Pancreas (tissue), 10 donors: Measurements from ENCODE around the gene NXPE4. TPM values are rescaled to one million over a fixed set of nuclear protein-coding genes. Genes with fewer than 3 reads are reported as not detected.
"Not testable (repeated sequence)": the region's sequence is repeated elsewhere in the genome, so short reads cannot be mapped to it uniquely, and the experiment has no call there.

ENCODE experiments used
- ATAC-seq, 4 donors: fragments of 200-7000 bp; cut with Tn5 transposase; one replicate each; pipeline versions ENCODE4 v1.8.0 to v1.9.1; 2020; ENCODE audit warnings: mild to moderate bottlenecking in 4 of 4, moderate library complexity in 4 of 4
- DNase-seq, 6 donors: peaks; one replicate each; pipeline ENCODE4 v3.0.0-alpha.2; 2020
- FAIRE-seq: peaks from 2 replicates; lab custom pipeline; 2012; peaks lifted over from hg19 to GRCh38; lab: Jason Lieb, UNC
- H3K27ac ChIP-seq, 4 donors: fragments of 200-600 bp; sonication (generic); 1 replicate in 3 of 4; 2 replicates in 1 of 4; pipeline versions ENCODE4 v1.5.0 to v1.8.0; 2020
- H3K27me3 ChIP-seq, 4 donors: fragments of 200-600 bp; one replicate each; pipeline ENCODE4 v1.8.0; 2021
- H3K36me3 ChIP-seq, 3 donors: fragments of 200-600 bp; sonication (generic) in 1 of 3; one replicate each; pipeline versions ENCODE4 v1.5.0 to v1.8.0; 2020 to 2021
- H3K4me1 ChIP-seq, 3 donors: fragments of 200-600 bp; one replicate each; pipeline ENCODE4 v1.8.0; 2021
- H3K4me3 ChIP-seq, 4 donors: fragments of 200-600 bp; sonication (generic) in 2 of 4; one replicate each; pipeline versions ENCODE4 v1.5.0 to v1.8.0; 2020 to 2021
- H3K9me3 ChIP-seq, 4 donors: fragments of 200-600 bp; one replicate each; pipeline ENCODE4 v1.8.0; 2021
- CTCF ChIP-seq, 4 donors: fragments of 200-600 bp; sonication (generic) in 3 of 4; IDR thresholded peaks; one replicate each; pipeline versions ENCODE4 v1.5.0 to v1.8.0; 2021; ENCODE audit warnings: antibody characterized with exemption in 4 of 4
- WGBS, 2 donors: extraction: QIAGEN DNeasy Blood & Tissue Kit; methylation state at CpG; one replicate each; pipeline ENCODE4 v1.1.7; 2013; 5-methylcytosine and 5-hydroxymethylcytosine counted together
- intact Hi-C, 3 donors: fragments of 100-400 bp; cut with DNase I; formaldehyde crosslinking; loops; one replicate each; pipeline versions ENCODE4 v1.11.1 to v1.14.2; 2022
- polyA plus RNA-seq, 2 donors: library from polyadenylated mRNA; stranded (reverse); fragments of 200-250 nt; gene quantifications; one replicate each; pipeline ENCODE4 v1.2.3, GENCODE V29; 2013
- total RNA-seq, 6 donors: library from RNA; stranded (reverse); fragmentation: NEBNext Ultra II Directional in 4 of 6; extraction: Animal tissue kit (Norgen Biotek cat#: 25700) in 4 of 6; gene quantifications; one replicate each; pipeline versions ENCODE4 v1.2.1 to v1.2.4, GENCODE V29; 2021 to 2023
- donor health status: healthy with polysubstance abuse.
- donor health status: DM: no; HTN: no; CAD: no; lungs with moderate emphysema.
- donor health status: DM: no; HTN: no; CAD: no.
- donor health status: control.
- donor health status: control.
- donor health status: Bipolar disorder and iron deficiency.
- donor health status: DM: yes; HTN: yes; CAD: no.
- donor health status: DM: no; HTN: no; CAD: no.
- donor health status: DM: no; HTN: no; CAD: no.
- donor health status: DM: yes; HTN: yes; CAD: no.

NXPE4 gene
- total and polyA plus RNA-seq, 8 donors, result not detected

GRCh38 chr11:114610550-114610949, 15.0 kb upstream of the NXPE4 start:
- Histone ChIP-seq H3K9me3 (no peaks in the 10 kb centered on the region), H3K4me3 (no peak overlapping the region), H3K36me3 (no peaks in the 10 kb centered on the region), H3K4me1 (no peaks in the 10 kb centered on the region), H3K27me3 (no peaks in the 10 kb centered on the region), H3K27ac (no peak overlapping the region)
- no peak for DNase-seq
- ATAC-seq, result no peak
- WGBS, 2 donors, result 66 to 76% methylated on average over 10 of the region's 10 CpGs
- TF ChIP-seq CTCF (IDR thresholded peaks at IDR 0.05), result no peak
- intact Hi-C loops, result no loop called here
- FAIRE-seq, result no peak

GRCh38 chr11:114609429-114609828, 13.8 kb upstream of the NXPE4 start:
- no peaks in the 10 kb centered on the region for H3K27me3 ChIP-seq
- 64 to 78% methylated on average over 9 of the region's 9 CpGs for WGBS, 2 donors

GRCh38 chr11:114608605-114609004, 13.0 kb upstream of the NXPE4 start:
- H3K4me1 ChIP-seq, FAIRE-seq, ATAC-seq, DNase-seq, H3K9me3 ChIP-seq, intact Hi-C loops, H3K27me3 ChIP-seq, H3K36me3 ChIP-seq, H3K27ac ChIP-seq, H3K4me3 ChIP-seq: not testable (repeated sequence)
- 51 to 68% methylated on average over 9 of the region's 9 CpGs for WGBS, 2 donors

More at GRCh38 chr11:114609429-114609828, 13.8 kb upstream of the NXPE4 start:
- Histone ChIP-seq H3K36me3 (no peaks in the 10 kb centered on the region), H3K27ac (no peak overlapping the region), H3K9me3 (no peaks in the 10 kb centered on the region), H3K4me3 (no peak overlapping the region), H3K4me1 (no peaks in the 10 kb centered on the region)
- no peak for DNase-seq
- no peak for TF ChIP-seq CTCF (IDR thresholded peaks at IDR 0.05)
- FAIRE-seq, result no peak
- intact Hi-C loops, result no loop called here
- ATAC-seq, result no peak

GRCh38 chr11:114607753-114608459, 12.3 kb upstream of the NXPE4 start:
- intact Hi-C loops, result no loop called here
- DNase-seq (no peak), ATAC-seq (no peak), FAIRE-seq (no peak)
- Histone ChIP-seq H3K27me3 (no peaks in the 10 kb centered on the region), H3K36me3 (no peaks in the 10 kb centered on the region), H3K9me3 (no peaks in the 10 kb centered on the region), H3K4me1 (no peaks in the 10 kb centered on the region), H3K4me3 (no peak overlapping the region), H3K27ac (no peak overlapping the region)
- WGBS, 2 donors, result 56 to 64% methylated on average over 11 of the region's 11 CpGs
- no peak for TF ChIP-seq CTCF (IDR thresholded peaks at IDR 0.05)

- H3K9me3 ChIP-seq, H3K27ac ChIP-seq, FAIRE-seq, H3K4me3 ChIP-seq, H3K27me3 ChIP-seq, intact Hi-C loops, DNase-seq, ATAC-seq, H3K4me1 ChIP-seq, H3K36me3 ChIP-seq: not testable (repeated sequence)
- 61 to 77% methylated on average over 5 of the region's 5 CpGs for WGBS, 2 donors
Measured at GRCh38 chr11:114606802-114607075, 11.2 kb upstream of the NXPE4 start.

- FAIRE-seq (no peak), DNase-seq (no peak), ATAC-seq (no peak)
- no peak overlapping the region for H3K27ac ChIP-seq
- no peaks in the 10 kb centered on the region for H3K36me3 ChIP-seq
- 57 to 68% methylated on average over 9 of the region's 9 CpGs for WGBS, 2 donors
- no peaks in the 10 kb centered on the region for H3K9me3 ChIP-seq
- H3K4me1 ChIP-seq, result no peaks in the 10 kb centered on the region
- no peak overlapping the region for H3K4me3 ChIP-seq
- H3K27me3 ChIP-seq, result no peaks in the 10 kb centered on the region
- intact Hi-C loops, result no loop called here
- no peak for TF ChIP-seq CTCF (IDR thresholded peaks at IDR 0.05)
Measured at GRCh38 chr11:114606003-114606801, 10.6 kb upstream of the NXPE4 start.
